K562 (cell line): ENCODE results near the gene CMBL. TPM values are rescaled to one million over a fixed set of nuclear protein-coding genes. Genes with fewer than 3 reads are reported as not detected.

ENCODE experiments used
- BACH1 ChIP-seq: fragments of 200-800 bp; sonication (Bioruptor generic); IDR thresholded peaks from 2 replicates; pipeline ENCODE4 v1.6.1; 2016; ENCODE audit warnings: missing genetic modification characterization, missing compliant biosample characterization
- C11orf30 ChIP-seq: fragments of 450-650 bp; IDR thresholded peaks from 2 replicates; pipeline ENCODE4 v1.6.1; 2016; ENCODE audit warnings: low read depth, mild to moderate bottlenecking
- CSDE1 ChIP-seq, 2 experiments: fragments of 450-650 bp; IDR thresholded peaks; 2 replicates each; pipeline ENCODE4 v1.6.1; 2016; ENCODE audit warnings: mild to moderate bottlenecking in 1 of 2
- DPF2 ChIP-seq: fragments of 450-650 bp; IDR thresholded peaks from 2 replicates; pipeline ENCODE4 v1.6.1; 2016
- EP400 ChIP-seq: fragments of 450-650 bp; IDR thresholded peaks from 2 replicates; pipeline ENCODE4 v1.6.1; 2017; ENCODE audit warnings: antibody characterized with exemption, mild to moderate bottlenecking, moderate library complexity
- HDAC2 ChIP-seq: fragments of 450-650 bp; IDR thresholded peaks from 2 replicates; pipeline ENCODE4 v1.6.1; 2016; ENCODE audit warnings: mild to moderate bottlenecking
- LCOR ChIP-seq: sonication (generic); formaldehyde crosslinking; IDR thresholded peaks from 2 replicates; pipeline ENCODE4 v1.8.0; 2022; ENCODE audit warnings: mild to moderate bottlenecking, missing genetic modification reagents
- MAFF ChIP-seq: IDR thresholded peaks from 2 replicates; pipeline ENCODE4 v1.6.1; 2012; ENCODE audit warnings: low read length, improper control_type of control experiment
- MAFK ChIP-seq: IDR thresholded peaks from 2 replicates; pipeline ENCODE4 v1.6.1; 2011; ENCODE audit warnings: low read length, improper control_type of control experiment
- NBN ChIP-seq: fragments of 450-650 bp; IDR thresholded peaks from 2 replicates; pipeline ENCODE4 v1.6.1; 2016; ENCODE audit warnings: low read depth, mild to moderate bottlenecking
- NCOR1 ChIP-seq: fragments of 450-650 bp; IDR thresholded peaks from 2 replicates; pipeline ENCODE4 v1.6.1; 2016; ENCODE audit warnings: mild to moderate bottlenecking, moderate library complexity
- NRF1 ChIP-seq, 2 experiments: fragments of 450-650 bp; IDR thresholded peaks in 1 of 2; conservative IDR thresholded peaks in 1 of 2; 2 replicates each; pipeline ENCODE4 v1.6.1; 2014; ENCODE audit warnings: mild to moderate bottlenecking in 2 of 2
- SNRNP70 ChIP-seq: fragments of 200-400 bp; formaldehyde crosslinking; optimal IDR thresholded peaks from 2 replicates; pipeline ENCODE3; 2017; ENCODE audit warnings: low read depth, low read length
- SRSF3 ChIP-seq: fragments of 200-400 bp; formaldehyde crosslinking; IDR thresholded peaks from 2 replicates; pipeline ENCODE4 v1.6.1; 2016; ENCODE audit warnings: mild to moderate bottlenecking, low read length, moderate library complexity; ENCODE audit not compliant: insufficient read depth
- polyA plus RNA-seq, 8 experiments: library from polyadenylated mRNA; depleted of rRNA in 4 of 8; stranded (reverse) in 5 of 8; unstranded in 3 of 8; fragments of >200 nt; fragmentation: Nextera tagmentation in 2 of 8; fragmentation: Illumina TruSeq in 1 of 8; extraction: Ambion mirVana in 2 of 8; extraction: Trizol in 1 of 8; gene quantifications; 2 replicates each; pipeline versions ENCODE4 v1.2.1 to v1.2.3, GENCODE V29; 2011 to 2014; ENCODE audit warnings: inconsistent platforms in 1 of 8, missing spikeins in 1 of 8
- total RNA-seq, 7 experiments: library from RNA; depleted of rRNA in 6 of 7; stranded (reverse); fragments of >200 nt in 6 of 7; fragmentation: Illumina TruSeq in 2 of 7; extraction: Trizol in 2 of 7; gene quantifications; 2 replicates each; pipeline versions ENCODE4 v1.2.1 to v1.2.3, GENCODE V29; 2011 to 2021; ENCODE audit warnings: low replicate concordance in 1 of 7
- TF ChIP-seq, protein P1 (sequence below), 2 experiments: fragments of 450-650 bp; IDR thresholded peaks; 2 replicates each; pipeline ENCODE4 v1.6.1; 2016; ENCODE audit warnings: mild to moderate bottlenecking in 2 of 2, borderline replicate concordance in 1 of 2, low read depth in 1 of 2, moderate library complexity in 1 of 2
- TF ChIP-seq, protein P2 (sequence below): fragments of 450-650 bp; IDR thresholded peaks from 2 replicates; pipeline ENCODE4 v1.6.1; 2017; ENCODE audit warnings: antibody characterized with exemption, mild to moderate bottlenecking

The CMBL gene
- total and polyA plus RNA-seq, 9 of the 15 experiments (the other 6 are each of a cell fraction or from before 2014, with no cell fraction given): 22.6 to 192 (median 71.1) TPM

DNA sequence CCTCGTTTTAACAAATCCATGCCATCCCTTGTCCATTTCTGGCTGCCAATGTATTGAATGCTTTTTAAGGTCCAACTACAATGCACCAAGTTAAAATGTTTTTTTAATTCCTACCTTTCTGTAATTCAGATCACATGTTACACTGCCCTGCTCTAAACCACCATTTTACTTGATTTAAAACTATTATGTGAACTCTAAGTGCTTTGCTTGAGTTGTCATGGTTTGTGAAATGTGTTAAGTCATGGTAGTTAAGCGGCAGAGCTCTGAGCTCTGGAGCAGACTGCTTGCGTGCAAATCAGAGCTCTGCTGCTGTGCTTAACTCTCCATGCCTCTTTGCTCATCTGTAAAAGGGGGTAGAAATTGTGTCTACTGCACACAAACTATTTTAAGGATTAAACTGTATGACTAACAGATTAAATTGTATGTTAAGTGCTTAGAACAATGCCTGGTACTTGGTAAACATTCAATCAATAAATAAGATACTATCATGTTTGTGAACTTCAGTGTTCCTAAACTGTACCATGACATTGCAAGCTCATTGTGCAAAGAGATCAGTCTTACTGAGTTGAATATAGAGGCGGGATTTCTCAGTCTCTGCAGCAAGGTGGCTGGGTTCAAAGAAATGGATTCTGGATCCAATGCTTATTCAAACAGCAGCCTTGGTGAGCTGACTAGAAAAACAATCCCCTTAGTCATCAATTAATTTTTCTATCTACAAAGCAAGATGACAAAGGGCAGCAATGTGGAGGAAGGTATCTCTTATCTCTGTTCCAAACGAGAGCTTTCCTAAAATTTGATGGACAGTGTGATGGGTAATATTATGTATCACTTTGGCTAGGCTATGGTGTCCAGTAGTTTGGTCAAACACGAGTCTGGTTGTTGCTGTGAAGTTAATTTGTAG is 16.1 kb upstream of the CMBL start (continued):
- TF ChIP-seq, protein P1, sequence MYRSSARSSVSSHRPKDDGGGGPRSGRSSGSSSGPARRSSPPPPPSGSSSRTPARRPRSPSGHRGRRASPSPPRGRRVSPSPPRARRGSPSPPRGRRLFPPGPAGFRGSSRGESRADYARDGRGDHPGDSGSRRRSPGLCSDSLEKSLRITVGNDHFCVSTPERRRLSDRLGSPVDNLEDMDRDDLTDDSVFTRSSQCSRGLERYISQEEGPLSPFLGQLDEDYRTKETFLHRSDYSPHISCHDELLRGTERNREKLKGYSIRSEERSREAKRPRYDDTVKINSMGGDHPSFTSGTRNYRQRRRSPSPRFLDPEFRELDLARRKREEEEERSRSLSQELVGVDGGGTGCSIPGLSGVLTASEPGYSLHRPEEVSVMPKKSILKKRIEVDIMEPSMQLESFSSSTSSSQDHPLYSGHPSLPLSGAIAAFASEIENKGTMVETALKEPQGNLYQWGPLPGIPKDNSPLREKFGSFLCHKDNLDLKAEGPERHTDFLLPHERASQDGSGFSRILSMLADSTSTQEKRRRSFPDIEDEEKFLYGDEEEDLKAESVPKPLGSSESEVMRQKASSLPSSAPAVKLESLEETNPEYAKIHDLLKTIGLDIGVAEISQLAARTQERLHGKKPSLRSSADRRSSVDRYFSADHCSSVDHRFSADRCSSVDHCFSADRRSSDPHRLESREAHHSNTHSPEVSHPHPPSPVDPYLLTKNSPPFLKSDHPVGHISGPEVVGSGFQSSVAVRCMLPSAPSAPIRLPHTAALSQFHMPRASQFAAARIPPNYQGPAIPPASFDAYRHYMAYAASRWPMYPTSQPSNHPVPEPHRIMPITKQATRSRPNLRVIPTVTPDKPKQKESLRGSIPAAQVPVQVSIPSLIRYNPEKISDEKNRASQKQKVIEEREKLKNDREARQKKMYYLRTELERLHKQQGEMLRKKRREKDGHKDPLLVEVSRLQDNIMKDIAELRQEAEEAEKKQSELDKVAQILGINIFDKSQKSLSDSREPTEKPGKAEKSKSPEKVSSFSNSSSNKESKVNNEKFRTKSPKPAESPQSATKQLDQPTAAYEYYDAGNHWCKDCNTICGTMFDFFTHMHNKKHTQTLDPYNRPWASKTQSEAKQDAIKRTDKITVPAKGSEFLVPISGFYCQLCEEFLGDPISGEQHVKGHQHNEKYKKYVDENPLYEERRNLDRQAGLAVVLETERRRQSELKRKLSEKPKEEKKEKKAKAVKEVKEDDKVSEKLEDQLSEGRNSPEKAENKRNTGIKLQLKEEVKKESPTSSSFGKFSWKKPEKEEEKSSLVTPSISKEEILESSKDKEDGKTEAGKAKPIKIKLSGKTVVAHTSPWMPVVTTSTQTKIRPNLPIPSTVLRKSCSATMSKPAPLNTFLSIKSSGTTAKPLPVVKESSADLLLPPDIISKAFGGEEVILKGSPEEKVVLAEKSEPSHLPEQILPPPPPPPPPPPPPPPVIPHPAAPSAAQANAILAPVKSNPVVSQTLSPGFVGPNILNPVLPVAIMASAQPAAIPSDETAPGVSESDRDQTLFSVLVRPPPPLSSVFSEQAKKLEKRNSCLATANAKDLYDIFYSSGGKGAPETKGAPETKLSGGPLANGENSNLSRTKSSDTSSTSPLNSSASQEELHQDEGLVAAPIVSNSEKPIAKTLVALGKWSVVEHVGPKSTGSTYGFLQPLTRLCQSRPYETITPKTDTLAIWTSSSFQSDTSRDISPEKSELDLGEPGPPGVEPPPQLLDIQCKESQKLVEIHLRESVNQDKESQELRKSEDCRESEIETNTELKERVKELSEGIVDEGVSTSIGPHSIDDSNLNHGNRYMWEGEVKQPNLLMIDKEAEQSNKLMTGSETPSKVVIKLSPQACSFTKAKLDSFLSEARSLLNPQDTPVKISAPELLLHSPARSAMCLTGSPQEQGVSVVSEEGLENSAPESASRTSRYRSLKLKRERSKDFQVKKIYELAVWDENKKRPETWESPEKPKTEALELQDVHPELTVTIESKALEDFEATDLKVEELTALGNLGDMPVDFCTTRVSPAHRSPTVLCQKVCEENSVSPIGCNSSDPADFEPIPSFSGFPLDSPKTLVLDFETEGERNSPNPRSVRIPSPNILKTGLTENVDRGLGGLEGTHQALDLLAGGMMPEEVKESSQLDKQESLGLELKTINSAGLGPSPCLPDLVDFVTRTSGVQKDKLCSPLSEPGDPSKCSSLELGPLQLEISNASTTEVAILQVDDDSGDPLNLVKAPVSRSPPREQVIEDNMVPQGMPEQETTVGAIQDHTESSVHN (IDR thresholded peaks at IDR 0.05; ENCODE audit: borderline replicate concordance in 1 of 2, low read depth in 1 of 2): 0 out of 4 replicates have a peak, but pooled peaks of 1 of the 2 experiments have one; percentile 16
- TF ChIP-seq CSDE1 (IDR thresholded peaks at IDR 0.05) (0 out of 4 replicates have a peak, but pooled peaks of 1 of the 2 experiments have one; percentile 38), NBN (0 out of 2 replicates have a peak, but pooled peaks have one; percentile 62), HDAC2 (peak; percentile 88), MAFK (peak; percentile 72), SRSF3 (no peak), NRF1 (conservative IDR thresholded peaks at IDR 0.05 in 1 of 2, IDR thresholded peaks at IDR 0.05 in 1 of 2) (peak in 1 of 2 experiments; percentile 47; a peak in 2 of 4 replicates), NCOR1 (peak; percentile 3; the same call in 1 of the 2 replicates), MAFF (peak; percentile 69), EP400 (peak; percentile 40), DPF2 (peak; percentile 75), SNRNP70 (no peak), BACH1 (tag) (peak; percentile 78; the same call in 1 of the 2 replicates), C11orf30 (peak; percentile 88), LCOR (CRISPR knock-in tag) (0 out of 2 replicates have a peak, but pooled peaks have one; percentile 32)
- TF ChIP-seq, protein P2, sequence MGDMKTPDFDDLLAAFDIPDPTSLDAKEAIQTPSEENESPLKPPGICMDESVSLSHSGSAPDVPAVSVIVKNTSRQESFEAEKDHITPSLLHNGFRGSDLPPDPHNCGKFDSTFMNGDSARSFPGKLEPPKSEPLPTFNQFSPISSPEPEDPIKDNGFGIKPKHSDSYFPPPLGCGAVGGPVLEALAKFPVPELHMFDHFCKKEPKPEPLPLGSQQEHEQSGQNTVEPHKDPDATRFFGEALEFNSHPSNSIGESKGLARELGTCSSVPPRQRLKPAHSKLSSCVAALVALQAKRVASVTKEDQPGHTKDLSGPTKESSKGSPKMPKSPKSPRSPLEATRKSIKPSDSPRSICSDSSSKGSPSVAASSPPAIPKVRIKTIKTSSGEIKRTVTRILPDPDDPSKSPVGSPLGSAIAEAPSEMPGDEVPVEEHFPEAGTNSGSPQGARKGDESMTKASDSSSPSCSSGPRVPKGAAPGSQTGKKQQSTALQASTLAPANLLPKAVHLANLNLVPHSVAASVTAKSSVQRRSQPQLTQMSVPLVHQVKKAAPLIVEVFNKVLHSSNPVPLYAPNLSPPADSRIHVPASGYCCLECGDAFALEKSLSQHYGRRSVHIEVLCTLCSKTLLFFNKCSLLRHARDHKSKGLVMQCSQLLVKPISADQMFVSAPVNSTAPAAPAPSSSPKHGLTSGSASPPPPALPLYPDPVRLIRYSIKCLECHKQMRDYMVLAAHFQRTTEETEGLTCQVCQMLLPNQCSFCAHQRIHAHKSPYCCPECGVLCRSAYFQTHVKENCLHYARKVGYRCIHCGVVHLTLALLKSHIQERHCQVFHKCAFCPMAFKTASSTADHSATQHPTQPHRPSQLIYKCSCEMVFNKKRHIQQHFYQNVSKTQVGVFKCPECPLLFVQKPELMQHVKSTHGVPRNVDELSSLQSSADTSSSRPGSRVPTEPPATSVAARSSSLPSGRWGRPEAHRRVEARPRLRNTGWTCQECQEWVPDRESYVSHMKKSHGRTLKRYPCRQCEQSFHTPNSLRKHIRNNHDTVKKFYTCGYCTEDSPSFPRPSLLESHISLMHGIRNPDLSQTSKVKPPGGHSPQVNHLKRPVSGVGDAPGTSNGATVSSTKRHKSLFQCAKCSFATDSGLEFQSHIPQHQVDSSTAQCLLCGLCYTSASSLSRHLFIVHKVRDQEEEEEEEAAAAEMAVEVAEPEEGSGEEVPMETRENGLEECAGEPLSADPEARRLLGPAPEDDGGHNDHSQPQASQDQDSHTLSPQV: peak; percentile 54; the same call in 1 of the 2 replicates
